Gastroesophageal sphincter (tissue), 4 donors: ENCODE data around the gene BTBD19. TPM values are rescaled to one million over a fixed set of nuclear protein-coding genes. Genes with fewer than 3 reads are reported as not detected.

Source experiments
- ATAC-seq: fragments of 150-250 bp; one replicate; pipeline ENCODE4 v1.9.1; 2016; ENCODE audit warnings: mild to moderate bottlenecking, moderate library complexity
- H3K27ac ChIP-seq, 4 donors: fragments of 200-600 bp; sonication (generic) in 3 of 4; 1 replicate in 3 of 4; 2 replicates in 1 of 4; pipeline ENCODE4 v1.5.1; 2016 to 2019
- H3K27me3 ChIP-seq: fragments of 200-600 bp; sonication (generic); one replicate; pipeline ENCODE4 v1.5.1; 2019
- H3K36me3 ChIP-seq, 2 donors: fragments of 200-600 bp; sonication (generic); one replicate each; pipeline ENCODE4 v1.5.1; 2019; ENCODE audit warnings: control low read depth in 1 of 2
- H3K4me1 ChIP-seq, 3 donors: fragments of 200-600 bp; sonication (generic); 1 replicate in 2 of 3; 2 replicates in 1 of 3; pipeline ENCODE4 v1.5.1; 2016 to 2019; ENCODE audit warnings: control low read depth in 2 of 3
- H3K4me3 ChIP-seq, 2 donors: fragments of 200-600 bp; sonication (generic); one replicate each; pipeline ENCODE4 v1.5.1; 2019; ENCODE audit warnings: mild to moderate bottlenecking in 1 of 2, moderate library complexity in 1 of 2
- H3K9me3 ChIP-seq, 3 donors: fragments of 200-600 bp; sonication (generic); one replicate each; pipeline ENCODE4 v1.5.1; 2017 to 2019; ENCODE audit warnings: control low read depth in 2 of 3
- CTCF ChIP-seq, 4 experiments: fragments of 200-600 bp in 2 of 4; fragments of 450-650 bp in 2 of 4; sonication (generic) in 1 of 4; IDR thresholded peaks; one replicate each; pipeline ENCODE4 v1.5.1; 2017 to 2019; ENCODE audit warnings: antibody characterized with exemption in 4 of 4, mild to moderate bottlenecking in 2 of 4, moderate library complexity in 2 of 4
- EP300 ChIP-seq: sonication (generic); formaldehyde crosslinking; IDR thresholded peaks from one replicate; pipeline ENCODE4 v1.6.1; 2017; ENCODE audit warnings: antibody characterized with exemption, mild to moderate bottlenecking
- POLR2A ChIP-seq, 2 donors: fragments of 450-650 bp; IDR thresholded peaks; one replicate each; pipeline ENCODE4 v1.6.1; 2017; ENCODE audit warnings: antibody characterized with exemption in 2 of 2, mild to moderate bottlenecking in 2 of 2, moderate library complexity in 1 of 2
- POLR2AphosphoS5 ChIP-seq: sonication (generic); formaldehyde crosslinking; IDR thresholded peaks from one replicate; pipeline ENCODE4 v1.6.1; 2017; ENCODE audit warnings: antibody characterized with exemption
- WGBS, 2 donors: methylation state at CpG; one replicate each; pipeline ENCODE4 v1.1.5; 2018; ENCODE audit warnings: low coverage in 1 of 2; 5-methylcytosine and 5-hydroxymethylcytosine counted together
- total RNA-seq, 4 donors: library from RNA; depleted of rRNA; stranded (reverse); fragments of >200 nt; gene quantifications; one replicate each; pipeline ENCODE4 v1.1.0, GENCODE V29; 2016

BTBD19 gene
- total RNA-seq, 4 donors from 2014 or later, result 0.22 to 12.1 (median 5.6) TPM

- WGBS, 2 donors, result 90 to 91% methylated on average over 2 to 6 of the region's 6 CpGs
Observed at GRCh38 chr1:44778705-44779576, 29.4 kb upstream of the BTBD19 start.

DNA sequence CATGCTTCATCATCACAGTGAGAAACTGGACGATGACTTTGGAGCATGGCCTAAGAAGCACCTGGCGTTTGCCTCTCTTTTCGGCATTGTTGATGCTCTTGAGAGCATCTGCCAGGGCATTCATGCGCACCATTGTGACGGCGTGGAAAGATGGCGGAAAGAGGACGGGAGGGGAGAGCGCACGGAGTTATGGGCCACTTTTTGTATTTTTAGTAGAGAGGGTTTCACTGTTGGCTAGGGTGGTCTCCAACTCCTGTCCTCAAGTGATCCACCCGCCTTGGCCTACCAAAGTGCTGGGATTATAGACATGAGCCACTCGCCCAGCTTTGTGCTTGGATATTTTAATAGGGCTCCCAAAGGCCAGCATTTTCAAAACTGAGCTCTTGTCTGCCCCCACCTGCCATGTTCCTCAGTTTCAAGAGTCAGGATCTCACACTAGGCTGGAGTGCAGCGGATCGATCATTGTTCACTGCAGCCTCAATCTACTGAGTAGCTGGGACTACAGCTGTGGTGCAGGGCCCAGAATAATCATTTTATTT is 27.7 kb upstream of the BTBD19 start:
- Histone ChIP-seq H3K27me3 (no peaks in the 10 kb centered on the region), H3K36me3 (peaks cover 0 to 58% of the 10 kb centered on the region in 2 donors), H3K4me3 (no peak overlapping the region), H3K4me1 (peaks cover 0 to 50% (median 19%) of the 10 kb centered on the region in 3 donors), H3K27ac (no peak overlapping the region), H3K9me3 (no peaks in the 10 kb centered on the region)
- no peak for ATAC-seq
- 82 to 95% methylated on average over 9 to 10 of the region's 14 CpGs for WGBS, 2 donors
- TF ChIP-seq POLR2A (IDR thresholded peaks at IDR 0.05), result no peak
- no peak for TF ChIP-seq EP300
- no peak for TF ChIP-seq CTCF (IDR thresholded peaks at IDR 0.05)
- no peak for TF ChIP-seq POLR2AphosphoS5

More at GRCh38 chr1:44778705-44779576, 29.4 kb upstream of the BTBD19 start:
- no peak for TF ChIP-seq EP300
- TF ChIP-seq CTCF (IDR thresholded peaks at IDR 0.05), result no peak
- TF ChIP-seq POLR2AphosphoS5, result no peak
- no peak for TF ChIP-seq POLR2A (IDR thresholded peaks at IDR 0.05)
- ATAC-seq, result no peak
- H3K9me3 ChIP-seq, result no peaks in the 10 kb centered on the region
- no peak overlapping the region for H3K4me3 ChIP-seq
- H3K4me1 ChIP-seq, result peaks cover 0 to 40% (median 10%) of the 10 kb centered on the region in 3 donors
- H3K36me3 ChIP-seq, result peaks cover 0 to 58% of the 10 kb centered on the region in 2 donors
- no peaks in the 10 kb centered on the region for H3K27me3 ChIP-seq
- no peak overlapping the region for H3K27ac ChIP-seq

DNA sequence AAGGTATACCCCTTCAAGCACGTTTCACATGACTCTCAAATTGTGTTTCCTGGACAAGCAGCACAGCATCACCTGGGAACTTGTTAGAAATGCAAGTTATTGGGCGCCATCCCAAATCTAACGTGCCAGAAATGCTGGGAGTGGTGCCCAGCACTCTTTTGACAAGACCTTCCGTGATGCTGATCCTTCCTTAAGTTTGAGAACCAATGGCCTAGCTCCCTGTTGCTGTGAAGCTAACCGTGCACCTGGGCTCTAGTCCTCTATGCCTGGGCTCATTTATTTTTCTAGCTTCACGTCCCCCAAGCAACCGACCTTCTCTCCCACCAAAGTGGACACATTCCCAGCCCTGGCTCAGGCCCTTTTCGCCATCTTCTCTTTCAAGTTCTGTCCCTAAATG is 24.6 kb upstream of the BTBD19 start:
- 25 to 28% methylated on average over 4 to 6 of the region's 8 CpGs for WGBS, 2 donors
- peaks cover 0 to 36% (median 18%) of the 10 kb centered on the region in 3 donors for H3K4me1 ChIP-seq
- H3K27ac ChIP-seq, result peak overlapping the region in 2 of 4 donors; percentile 25 to 72
- no peak for TF ChIP-seq EP300
- TF ChIP-seq CTCF (IDR thresholded peaks at IDR 0.05), result no peak
- TF ChIP-seq POLR2A (IDR thresholded peaks at IDR 0.05), result no peak
- no peak for TF ChIP-seq POLR2AphosphoS5
- peaks cover 0 to 33% of the 10 kb centered on the region in 2 donors for H3K36me3 ChIP-seq
- no peak for ATAC-seq
- peak overlapping the region; percentile 37 to 63 for H3K4me3 ChIP-seq
- no peaks in the 10 kb centered on the region for H3K27me3 ChIP-seq
- H3K9me3 ChIP-seq, result no peaks in the 10 kb centered on the region

- Histone ChIP-seq H3K4me3 (peak overlapping the region; percentile 37 to 63), H3K4me1 (peaks cover 0 to 36% (median 18%) of the 10 kb centered on the region in 3 donors), H3K9me3 (no peaks in the 10 kb centered on the region), H3K36me3 (peaks cover 0 to 27% of the 10 kb centered on the region in 2 donors), H3K27ac (peak overlapping the region in 2 of 4 donors; percentile 25 to 72), H3K27me3 (no peaks in the 10 kb centered on the region)
- TF ChIP-seq POLR2A (IDR thresholded peaks at IDR 0.05) (no peak), EP300 (no peak), CTCF (IDR thresholded peaks at IDR 0.05) (peak in 1 of 4 experiments; percentile 19), POLR2AphosphoS5 (no peak)
- WGBS, 2 donors, result 20% methylated on average over 15 of the region's 71 CpGs; no CpG with 5 or more reads in 1 of the 2 donors
- ATAC-seq, result peak; percentile 17
Observed at GRCh38 chr1:44784094-44785028, 24.0 kb upstream of the BTBD19 start.
